Omental fat pad (tissue), 4 donors: ENCODE data around the gene PTH1R. TPM values are rescaled to one million over a fixed set of nuclear protein-coding genes. Genes with fewer than 3 reads are reported as not detected.

Source experiments
- ATAC-seq: fragments of 150-250 bp; one replicate; pipeline ENCODE4 v1.9.1; 2016; ENCODE audit warnings: mild to moderate bottlenecking, moderate library complexity; ENCODE audit not compliant: low FRiP score
- DNase-seq: peaks from one replicate; pipeline ENCODE4 v3.0.0-alpha.2; 2019; ENCODE audit warnings: low spot score
- CTCF ChIP-seq, 3 donors: fragments of 450-650 bp; IDR thresholded peaks; one replicate each; pipeline ENCODE4 v1.5.1; 2016 to 2017; ENCODE audit warnings: antibody characterized with exemption in 3 of 3, mild to moderate bottlenecking in 3 of 3, moderate library complexity in 2 of 3
- total RNA-seq, 4 donors: library from RNA; depleted of rRNA; stranded (reverse); fragments of >200 nt; gene quantifications; one replicate each; pipeline ENCODE4 v1.1.0, GENCODE V29; 2016

Gene PTH1R
- total RNA-seq, 4 donors from 2014 or later = 16.1 to 32.3 (median 17.9) TPM

- ATAC-seq (no peak), DNase-seq (no peak)
- no peak for TF ChIP-seq CTCF (IDR thresholded peaks at IDR 0.05)
Measured at GRCh38 chr3:46878781-46879436, 1.4 kb downstream of the PTH1R start.

GRCh38 chr3:46880884-46881595 lies 3.5 kb downstream of the PTH1R start:
- ATAC-seq (no peak), DNase-seq (no peak)
- no peak for TF ChIP-seq CTCF (IDR thresholded peaks at IDR 0.05)

- ATAC-seq (peak; percentile 24), DNase-seq (peak; percentile 32)
- no peak for TF ChIP-seq CTCF (IDR thresholded peaks at IDR 0.05)
Measured at GRCh38 chr3:46881596-46882376, 4.3 kb downstream of the PTH1R start.

GRCh38 chr3:46882377-46883053 lies 5.0 kb downstream of the PTH1R start:
- DNase-seq (no peak), ATAC-seq (peak; percentile 35)
- TF ChIP-seq CTCF (IDR thresholded peaks at IDR 0.05) = no peak

GRCh38 chr3:46883054-46883829 lies 5.7 kb downstream of the PTH1R start:
- DNase-seq = no peak
- TF ChIP-seq CTCF (IDR thresholded peaks at IDR 0.05) = no peak
- no peak for ATAC-seq

- TF ChIP-seq CTCF (IDR thresholded peaks at IDR 0.05) = no peak
- ATAC-seq (no peak), DNase-seq (no peak)
Measured at GRCh38 chr3:46883830-46884185, 6.3 kb downstream of the PTH1R start.
